Head of caudate nucleus (tissue), 42 donors: ENCODE results near the gene WDR49.

Experiments
- DNase-seq, 42 donors: peaks; one replicate each; pipeline versions ENCODE4 v3.0.0 to v3.0.0-alpha.2; 2020 to 2021; ENCODE audit warnings: mixed read lengths in 7 of 42
- intact Hi-C: fragments of 100-400 bp; cut with DNase I; formaldehyde crosslinking; loops from one replicate; pipeline ENCODE4 v1.15.0; 2022

The WDR49 gene

GRCh38 chr3:167653760-167654159 is at the start of gene WDR49:
TSS of gene WDR49 (minus strand) at chr3:167653942. CDS start at chr3:167653425, 517 bp downstream.
- intact Hi-C loops, result no loop called here
- DNase-seq, result peak in 3 of 42 donors; percentile 6 to 38 (median 7)

GRCh38 chr3:167700926-167701325 is 47.2 kb upstream of the WDR49 start:
- intact Hi-C loops, result no loop called here
- DNase-seq, result no peak

- DNase-seq, result no peak
- intact Hi-C loops, result no loop called here
Observed at GRCh38 chr3:167700046-167700445, 46.3 kb upstream of the WDR49 start.

GRCh38 chr3:167694121-167694520 is 40.4 kb upstream of the WDR49 start:
- intact Hi-C loops, result no loop called here

GRCh38 chr3:167691366-167691765 is 37.6 kb upstream of the WDR49 start:
- DNase-seq, result no peak
- intact Hi-C loops, result no loop called here

More at GRCh38 chr3:167694121-167694520, 40.4 kb upstream of the WDR49 start:
- no peak for DNase-seq

- peak in 25 of 42 donors; percentile 10 to 87 (median 63) for DNase-seq
- intact Hi-C loops, result loop anchor here (10.0 kb wide), 1 partner anchor 290 kb away; no protein-coding TSS in a partner anchor
Observed at GRCh38 chr3:167684388-167684993, 30.7 kb upstream of the WDR49 start.

- intact Hi-C loops, result no loop called here
- no peak for DNase-seq
Observed at GRCh38 chr3:167679526-167679925, 25.8 kb upstream of the WDR49 start.

- no peak for DNase-seq
- intact Hi-C loops, result no loop called here
Observed at GRCh38 chr3:167675848-167676247, 22.1 kb upstream of the WDR49 start.

GRCh38 chr3:167673221-167673620 is 19.5 kb upstream of the WDR49 start:
- intact Hi-C loops, result no loop called here
- DNase-seq, result no peak

GRCh38 chr3:167671878-167672427 is 18.2 kb upstream of the WDR49 start:
- intact Hi-C loops, result no loop called here

GRCh38 chr3:167669699-167670098 is 16.0 kb upstream of the WDR49 start:
- intact Hi-C loops, result no loop called here
- DNase-seq, result no peak

More at GRCh38 chr3:167671878-167672427, 18.2 kb upstream of the WDR49 start:
- no peak for DNase-seq

GRCh38 chr3:167668651-167669050 is 14.9 kb upstream of the WDR49 start:
- intact Hi-C loops, result no loop called here
- no peak for DNase-seq

GRCh38 chr3:167666563-167666962 is 12.8 kb upstream of the WDR49 start:
- DNase-seq, result no peak
- intact Hi-C loops, result no loop called here

GRCh38 chr3:167662919-167663400 is 9.2 kb upstream of the WDR49 start:
- intact Hi-C loops, result no loop called here
- no peak for DNase-seq

- DNase-seq, result peak in 1 of 42 donors; percentile 5
- intact Hi-C loops, result no loop called here
Observed at GRCh38 chr3:167657684-167658225, 4.0 kb upstream of the WDR49 start.

- DNase-seq, result no peak
- intact Hi-C loops, result no loop called here
Observed at GRCh38 chr3:167656821-167657220, 3.1 kb upstream of the WDR49 start.

GRCh38 chr3:167653155-167653554 is 587 bp downstream of the WDR49 start:
- intact Hi-C loops, result no loop called here
- no peak for DNase-seq

GRCh38 chr3:167651826-167652225 is 1.9 kb downstream of the WDR49 start:
- intact Hi-C loops, result no loop called here

GRCh38 chr3:167650459-167650858 is 3.3 kb downstream of the WDR49 start:
- DNase-seq, result no peak
- intact Hi-C loops, result no loop called here

More at GRCh38 chr3:167651826-167652225, 1.9 kb downstream of the WDR49 start:
- no peak for DNase-seq

- no peak for DNase-seq
- intact Hi-C loops, result no loop called here
Observed at GRCh38 chr3:167649746-167650145, 4.0 kb downstream of the WDR49 start.

- intact Hi-C loops, result no loop called here
- no peak for DNase-seq
Observed at GRCh38 chr3:167644611-167645010, 9.1 kb downstream of the WDR49 start.
